GM18858 (cell line): ENCODE measurements around the gene TACC3.

Experiments
- ATAC-seq: cut with Tn5 transposase; IDR thresholded peaks from one replicate; pipeline ENCODE4 v1.9.1; 2021; ENCODE audit not compliant: unreplicated experiment

The TACC3 gene

GRCh38 chr4:1721003-1721665 is at the start of gene TACC3, which contains the start of gene TMEM129:
TACC3 (plus strand) TSS chr4:1721521; CDS start chr4:1723422, 1,901 bp downstream.
TMEM129 (minus strand) TSS chr4:1721323; CDS start chr4:1720837, 486 bp downstream.
- ATAC-seq, result peak; percentile 60

- no peak for ATAC-seq
These were observed 47.6 kb upstream of the TACC3 start for GRCh38 chr4:1673671-1674070.

- no peak for ATAC-seq
These were observed 46.6 kb upstream of the TACC3 start for GRCh38 chr4:1674682-1675081.

- ATAC-seq, result no peak
These were observed 46.1 kb upstream of the TACC3 start for GRCh38 chr4:1675136-1675801.

- ATAC-seq, result no peak
These were observed 45.6 kb upstream of the TACC3 start for GRCh38 chr4:1675802-1676137.

GRCh38 chr4:1676605-1677525 is 44.5 kb upstream of the TACC3 start:
- no peak for ATAC-seq

GRCh38 chr4:1678244-1678643 is 43.1 kb upstream of the TACC3 start:
- ATAC-seq, result no peak

GRCh38 chr4:1682860-1683259 is 38.5 kb upstream of the TACC3 start:
- no peak for ATAC-seq

- ATAC-seq, result no peak
These were observed 38.0 kb upstream of the TACC3 start for GRCh38 chr4:1683261-1683735.

GRCh38 chr4:1683736-1684505 is 37.4 kb upstream of the TACC3 start, which contains the start of gene FAM53A:
FAM53A (minus strand) TSS chr4:1684313; CDS start chr4:1668741, 15,572 bp downstream.
- peak; percentile 64 for ATAC-seq

- peak; percentile 12 for ATAC-seq
These were observed 36.7 kb upstream of the TACC3 start for GRCh38 chr4:1684506-1685234.

GRCh38 chr4:1685235-1686150 is 35.8 kb upstream of the TACC3 start:
- no peak for ATAC-seq

GRCh38 chr4:1686440-1687036 is 34.8 kb upstream of the TACC3 start:
- no peak for ATAC-seq

GRCh38 chr4:1690698-1691097 is 30.6 kb upstream of the TACC3 start:
- ATAC-seq, result no peak

- no peak for ATAC-seq
These were observed 29.5 kb upstream of the TACC3 start for GRCh38 chr4:1691737-1692373.

- ATAC-seq, result peak; percentile 65
These were observed 28.0 kb upstream of the TACC3 start for GRCh38 chr4:1693131-1693896.

GRCh38 chr4:1695913-1696312 is 25.4 kb upstream of the TACC3 start:
- no peak for ATAC-seq
